Gastroesophageal sphincter (tissue), 4 donors: Measurements from ENCODE around the gene GUF1. TPM values are rescaled to one million over a fixed set of nuclear protein-coding genes. Genes with fewer than 3 reads are reported as not detected.

Source experiments
- ATAC-seq: fragments of 150-250 bp; one replicate; pipeline ENCODE4 v1.9.1; 2016; ENCODE audit warnings: mild to moderate bottlenecking, moderate library complexity
- H3K27ac ChIP-seq, 4 donors: fragments of 200-600 bp; sonication (generic) in 3 of 4; 1 replicate in 3 of 4; 2 replicates in 1 of 4; pipeline ENCODE4 v1.5.1; 2016 to 2019
- H3K27me3 ChIP-seq: fragments of 200-600 bp; sonication (generic); one replicate; pipeline ENCODE4 v1.5.1; 2019
- H3K36me3 ChIP-seq, 2 donors: fragments of 200-600 bp; sonication (generic); one replicate each; pipeline ENCODE4 v1.5.1; 2019; ENCODE audit warnings: control low read depth in 1 of 2
- H3K4me1 ChIP-seq, 3 donors: fragments of 200-600 bp; sonication (generic); 1 replicate in 2 of 3; 2 replicates in 1 of 3; pipeline ENCODE4 v1.5.1; 2016 to 2019; ENCODE audit warnings: control low read depth in 2 of 3
- H3K4me3 ChIP-seq, 2 donors: fragments of 200-600 bp; sonication (generic); one replicate each; pipeline ENCODE4 v1.5.1; 2019; ENCODE audit warnings: mild to moderate bottlenecking in 1 of 2, moderate library complexity in 1 of 2
- H3K9me3 ChIP-seq, 3 donors: fragments of 200-600 bp; sonication (generic); one replicate each; pipeline ENCODE4 v1.5.1; 2017 to 2019; ENCODE audit warnings: control low read depth in 2 of 3
- CTCF ChIP-seq, 4 experiments: fragments of 200-600 bp in 2 of 4; fragments of 450-650 bp in 2 of 4; sonication (generic) in 1 of 4; IDR thresholded peaks; one replicate each; pipeline ENCODE4 v1.5.1; 2017 to 2019; ENCODE audit warnings: antibody characterized with exemption in 4 of 4, mild to moderate bottlenecking in 2 of 4, moderate library complexity in 2 of 4
- EP300 ChIP-seq: sonication (generic); formaldehyde crosslinking; IDR thresholded peaks from one replicate; pipeline ENCODE4 v1.6.1; 2017; ENCODE audit warnings: antibody characterized with exemption, mild to moderate bottlenecking
- POLR2A ChIP-seq, 2 donors: fragments of 450-650 bp; IDR thresholded peaks; one replicate each; pipeline ENCODE4 v1.6.1; 2017; ENCODE audit warnings: antibody characterized with exemption in 2 of 2, mild to moderate bottlenecking in 2 of 2, moderate library complexity in 1 of 2
- POLR2AphosphoS5 ChIP-seq: sonication (generic); formaldehyde crosslinking; IDR thresholded peaks from one replicate; pipeline ENCODE4 v1.6.1; 2017; ENCODE audit warnings: antibody characterized with exemption
- WGBS, 2 donors: methylation state at CpG; one replicate each; pipeline ENCODE4 v1.1.5; 2018; ENCODE audit warnings: low coverage in 1 of 2; 5-methylcytosine and 5-hydroxymethylcytosine counted together
- total RNA-seq, 4 donors: library from RNA; depleted of rRNA; stranded (reverse); fragments of >200 nt; gene quantifications; one replicate each; pipeline ENCODE4 v1.1.0, GENCODE V29; 2016

GUF1 gene
- total RNA-seq, 4 donors from 2014 or later: 14.5 to 19.6 (median 14.6) TPM

GRCh38 chr4:44701037-44701436 lies 22.8 kb downstream of the GUF1 start:
- H3K36me3 ChIP-seq: peaks cover 0 to 86% of the 10 kb centered on the region in 2 donors
- no peak overlapping the region for H3K4me3 ChIP-seq
- 71 to 86% methylated on average over 2 of the region's 2 CpGs for WGBS, 2 donors
- H3K27ac ChIP-seq: no peak overlapping the region
- no peaks in the 10 kb centered on the region for H3K27me3 ChIP-seq
- H3K4me1 ChIP-seq: no peaks in the 10 kb centered on the region
- H3K9me3 ChIP-seq: no peaks in the 10 kb centered on the region
- ATAC-seq: no peak
- TF ChIP-seq CTCF (IDR thresholded peaks at IDR 0.05) (no peak), POLR2A (IDR thresholded peaks at IDR 0.05) (no peak), POLR2AphosphoS5 (no peak), EP300 (no peak)

- peaks cover 3 to 74% of the 10 kb centered on the region in 2 donors for H3K36me3 ChIP-seq
- no peaks in the 10 kb centered on the region for H3K4me1 ChIP-seq
- no peak overlapping the region for H3K4me3 ChIP-seq
- no peak for ATAC-seq
- 78 to 85% methylated on average over 4 of the region's 4 CpGs for WGBS, 2 donors
- no peaks in the 10 kb centered on the region for H3K9me3 ChIP-seq
- no peak overlapping the region for H3K27ac ChIP-seq
- no peak for TF ChIP-seq EP300
- no peak for TF ChIP-seq POLR2A (IDR thresholded peaks at IDR 0.05)
- no peak for TF ChIP-seq POLR2AphosphoS5
- no peak for TF ChIP-seq CTCF (IDR thresholded peaks at IDR 0.05)
- H3K27me3 ChIP-seq: no peaks in the 10 kb centered on the region
These were observed 26.5 kb downstream of the GUF1 start for GRCh38 chr4:44704673-44705072.

- H3K4me3 ChIP-seq: no peak overlapping the region
- no peaks in the 10 kb centered on the region for H3K27me3 ChIP-seq
- no peaks in the 10 kb centered on the region for H3K9me3 ChIP-seq
- 82 to 100% methylated on average over 1 of the region's 1 CpG for WGBS, 2 donors
- no peak for ATAC-seq
- peaks cover 0 to 18% (median 3%) of the 10 kb centered on the region in 3 donors for H3K4me1 ChIP-seq
- no peak for TF ChIP-seq CTCF (IDR thresholded peaks at IDR 0.05)
- no peak for TF ChIP-seq POLR2A (IDR thresholded peaks at IDR 0.05)
- no peak for TF ChIP-seq POLR2AphosphoS5
- no peak for TF ChIP-seq EP300
- H3K36me3 ChIP-seq: peaks cover 0 to 30% of the 10 kb centered on the region in 2 donors
- no peak overlapping the region for H3K27ac ChIP-seq
These were observed 34.9 kb downstream of the GUF1 start for GRCh38 chr4:44713125-44713524.

GRCh38 chr4:44716597-44716996 lies 38.4 kb downstream of the GUF1 start:
- no peak for TF ChIP-seq POLR2AphosphoS5
- no peak for TF ChIP-seq EP300
- TF ChIP-seq POLR2A (IDR thresholded peaks at IDR 0.05): no peak
- TF ChIP-seq CTCF (IDR thresholded peaks at IDR 0.05): no peak
- H3K36me3 ChIP-seq: peaks cover 0 to 20% of the 10 kb centered on the region in 2 donors
- no peak for ATAC-seq
- H3K27ac ChIP-seq: no peak overlapping the region
- H3K9me3 ChIP-seq: no peaks in the 10 kb centered on the region
- no peaks in the 10 kb centered on the region for H3K27me3 ChIP-seq
- no peak overlapping the region for H3K4me3 ChIP-seq
- peaks cover 0 to 26% (median 6%) of the 10 kb centered on the region in 3 donors for H3K4me1 ChIP-seq
- 57 to 61% methylated on average over 5 of the region's 5 CpGs for WGBS, 2 donors

GRCh38 chr4:44720371-44720770 lies 42.2 kb downstream of the GUF1 start:
- no peaks in the 10 kb centered on the region for H3K36me3 ChIP-seq
- WGBS, 2 donors: 82 to 91% methylated on average over 4 of the region's 4 CpGs
- TF ChIP-seq CTCF (IDR thresholded peaks at IDR 0.05) (no peak), POLR2AphosphoS5 (no peak), POLR2A (IDR thresholded peaks at IDR 0.05) (no peak), EP300 (no peak)
- H3K27me3 ChIP-seq: no peaks in the 10 kb centered on the region
- H3K27ac ChIP-seq: no peak overlapping the region
- H3K4me3 ChIP-seq: no peak overlapping the region
- peaks cover 0 to 45% (median 6%) of the 10 kb centered on the region in 3 donors for H3K4me1 ChIP-seq
- H3K9me3 ChIP-seq: no peaks in the 10 kb centered on the region
- no peak for ATAC-seq
